CD4-positive, CD25-positive, alpha-beta regulatory T cell (primary cell): ENCODE data around the gene CPA2. TPM values are rescaled to one million over a fixed set of nuclear protein-coding genes. Genes with fewer than 3 reads are reported as not detected.
A peak's percentile ranks its signal among the peaks of the same experiment; 100 is the strongest.
"Not testable (repeated sequence)": the region's sequence is repeated elsewhere in the genome, so short reads cannot be mapped to it uniquely, and the experiment has no call there.

ENCODE experiments used
- ATAC-seq, 2 donors: fragments of 150-1000 bp; cut with Tn5 transposase; one replicate each; pipeline ENCODE4 v1.10.0; 2021; ENCODE audit warnings: low read depth in 2 of 2, moderate number of reproducible peaks in 2 of 2, moderate library complexity in 1 of 2
- DNase-seq, 3 donors: peaks; one replicate each; pipeline versions ENCODE4 v3.0.0 to v3.0.0-alpha.2; 2012 to 2022; ENCODE audit warnings: mixed read lengths in 1 of 3
- H3K27ac ChIP-seq: one replicate; pipeline ENCODE4 v1.7.0; 2013; ENCODE audit warnings: mild to moderate bottlenecking, low read length; ENCODE audit not compliant: insufficient read depth, poor library complexity, severe bottlenecking
- H3K27me3 ChIP-seq: one replicate; pipeline ENCODE4 v1.7.0; 2013; ENCODE audit warnings: low read length; ENCODE audit not compliant: control insufficient read depth, insufficient read depth
- H3K36me3 ChIP-seq: one replicate; pipeline ENCODE4 v1.7.0; 2013; ENCODE audit warnings: mild to moderate bottlenecking, low read length, moderate library complexity; ENCODE audit not compliant: control insufficient read depth, insufficient read depth
- H3K4me1 ChIP-seq: 2 replicates; pipeline ENCODE4 v1.7.0; 2013; ENCODE audit warnings: mild to moderate bottlenecking, low read length; ENCODE audit not compliant: insufficient read depth, control insufficient read depth, poor library complexity, severe bottlenecking
- H3K4me3 ChIP-seq: one replicate; pipeline ENCODE4 v1.7.0; 2013; ENCODE audit warnings: low read depth, mild to moderate bottlenecking, low read length, moderate library complexity
- H3K9me3 ChIP-seq, 2 experiments: 1 replicate in 1 of 2; 2 replicates in 1 of 2; pipeline ENCODE4 v1.7.0; 2013; ENCODE audit warnings: low read length in 2 of 2, mild to moderate bottlenecking in 1 of 2, moderate library complexity in 1 of 2; ENCODE audit not compliant: control insufficient read depth in 2 of 2
- H3K27ac Mint-ChIP-seq, 3 donors: one replicate each; pipeline ENCODE4 v1.8.0; 2020 to 2022; ENCODE audit warnings: mild to moderate bottlenecking in 3 of 3, mixed read lengths in 3 of 3, moderate library complexity in 2 of 3
- H3K27me3 Mint-ChIP-seq: one replicate; pipeline ENCODE4 v1.8.0; 2022; ENCODE audit warnings: mild to moderate bottlenecking, mixed read lengths
- H3K36me3 Mint-ChIP-seq: one replicate; pipeline ENCODE4 v1.8.0; 2020; ENCODE audit warnings: mixed read lengths
- H3K4me1 Mint-ChIP-seq, 4 donors: one replicate each; pipeline ENCODE4 v1.8.0; 2020 to 2022; ENCODE audit warnings: mixed read lengths in 4 of 4, mild to moderate bottlenecking in 1 of 4
- H3K4me3 Mint-ChIP-seq, 4 donors: one replicate each; pipeline ENCODE4 v1.8.0; 2020 to 2022; ENCODE audit warnings: mild to moderate bottlenecking in 4 of 4, mixed read lengths in 4 of 4, moderate library complexity in 3 of 4
- H3K9me3 Mint-ChIP-seq, 7 donors: one replicate each; pipeline ENCODE4 v1.8.0; 2020 to 2022; ENCODE audit warnings: mixed read lengths in 7 of 7, mild to moderate bottlenecking in 3 of 7, moderate library complexity in 2 of 7
- polyA plus RNA-seq, 4 donors: library from polyadenylated mRNA; unstranded; fragments of 300-500 nt; fragmentation: Illumina TruSeq; gene quantifications; one replicate each; pipeline ENCODE4 v1.2.3, GENCODE V29; 2021
- total RNA-seq: library from RNA; stranded (reverse); gene quantifications from one replicate; pipeline ENCODE4 v1.2.3, GENCODE V29; 2022

The CPA2 gene
- total and polyA plus RNA-seq, 5 donors from 2014 or later = not detected

GRCh38 chr7:130303982-130304381 is 37.3 kb downstream of the CPA2 start:
- H3K27ac Mint-ChIP-seq = no peak overlapping the region

GRCh38 chr7:130304878-130305277 is 38.2 kb downstream of the CPA2 start:
- ATAC-seq (no peak), DNase-seq (no peak)
- Mint-ChIP-seq H3K36me3 (no peaks in the 10 kb centered on the region), H3K27ac (no peak overlapping the region), H3K4me1 (no peaks in the 10 kb centered on the region), H3K9me3 (peaks cover 0 to 2% (median 0%) of the 10 kb centered on the region in 7 donors), H3K4me3 (no peak overlapping the region), H3K27me3 (peaks cover 10% of the 10 kb centered on the region)
- Histone ChIP-seq H3K27me3 (peaks cover 5% of the 10 kb centered on the region), H3K4me3 (no peak overlapping the region), H3K36me3 (no peaks in the 10 kb centered on the region), H3K9me3 (no peaks in the 10 kb centered on the region), H3K27ac (no peak overlapping the region), H3K4me1 (no peaks in the 10 kb centered on the region)

More at GRCh38 chr7:130303982-130304381, 37.3 kb downstream of the CPA2 start:
- H3K4me1 Mint-ChIP-seq = no peaks in the 10 kb centered on the region
- no peak overlapping the region for H3K4me3 Mint-ChIP-seq
- Histone ChIP-seq H3K4me3 (no peak overlapping the region), H3K9me3 (no peaks in the 10 kb centered on the region), H3K4me1 (no peaks in the 10 kb centered on the region), H3K27me3 (peaks cover 7% of the 10 kb centered on the region), H3K27ac (no peak overlapping the region), H3K36me3 (no peaks in the 10 kb centered on the region)
- H3K27me3 Mint-ChIP-seq = peaks cover 15% of the 10 kb centered on the region
- H3K36me3 Mint-ChIP-seq = no peaks in the 10 kb centered on the region
- H3K9me3 Mint-ChIP-seq = peaks cover 0 to 2% (median 0%) of the 10 kb centered on the region in 7 donors
- ATAC-seq = no peak
- DNase-seq = no peak

GRCh38 chr7:130305433-130306042 is 38.9 kb downstream of the CPA2 start:
- no peaks in the 10 kb centered on the region for H3K4me1 ChIP-seq
- no peak overlapping the region for H3K27ac ChIP-seq
- no peaks in the 10 kb centered on the region for H3K9me3 ChIP-seq
- Mint-ChIP-seq H3K36me3 (no peaks in the 10 kb centered on the region), H3K27ac (no peak overlapping the region), H3K9me3 (peaks cover 0 to 2% (median 0%) of the 10 kb centered on the region in 7 donors), H3K27me3 (peaks cover 8% of the 10 kb centered on the region), H3K4me1 (no peaks in the 10 kb centered on the region), H3K4me3 (no peak overlapping the region)
- ATAC-seq (no peak), DNase-seq (no peak)
- H3K27me3 ChIP-seq = peaks cover 3% of the 10 kb centered on the region
- no peak overlapping the region for H3K4me3 ChIP-seq
- no peaks in the 10 kb centered on the region for H3K36me3 ChIP-seq

- H3K9me3 Mint-ChIP-seq = peaks cover 0 to 2% (median 0%) of the 10 kb centered on the region in 7 donors
- H3K27me3 Mint-ChIP-seq = peaks cover 7% of the 10 kb centered on the region
- H3K4me3 Mint-ChIP-seq = no peak overlapping the region
- ATAC-seq = no peak
- no peaks in the 10 kb centered on the region for H3K4me1 ChIP-seq
- no peak overlapping the region for H3K27ac ChIP-seq
- no peaks in the 10 kb centered on the region for H3K36me3 Mint-ChIP-seq
- H3K4me1 Mint-ChIP-seq = no peaks in the 10 kb centered on the region
- H3K27ac Mint-ChIP-seq = no peak overlapping the region
- DNase-seq = no peak
- peaks cover 2% of the 10 kb centered on the region for H3K27me3 ChIP-seq
- H3K9me3 ChIP-seq = no peaks in the 10 kb centered on the region
- no peak overlapping the region for H3K4me3 ChIP-seq
- H3K36me3 ChIP-seq = no peaks in the 10 kb centered on the region
Measured at GRCh38 chr7:130309986-130310385, 43.3 kb downstream of the CPA2 start.

- no peaks in the 10 kb centered on the region for H3K9me3 ChIP-seq
- H3K27me3 ChIP-seq = peaks cover 2% of the 10 kb centered on the region
- DNase-seq = no peak
- H3K36me3 ChIP-seq = no peaks in the 10 kb centered on the region
- Mint-ChIP-seq H3K27ac (no peak overlapping the region), H3K9me3 (peaks cover 0 to 2% (median 0%) of the 10 kb centered on the region in 7 donors), H3K27me3 (peaks cover 7% of the 10 kb centered on the region), H3K4me1 (no peaks in the 10 kb centered on the region), H3K4me3 (no peak overlapping the region), H3K36me3 (no peaks in the 10 kb centered on the region)
- no peaks in the 10 kb centered on the region for H3K4me1 ChIP-seq
- H3K27ac ChIP-seq = no peak overlapping the region
- no peak overlapping the region for H3K4me3 ChIP-seq
- no peak for ATAC-seq
Measured at GRCh38 chr7:130314305-130314704, 47.6 kb downstream of the CPA2 start.

- no peak for DNase-seq
- Mint-ChIP-seq H3K4me1 (no peaks in the 10 kb centered on the region), H3K4me3 (no peak overlapping the region), H3K27ac (no peak overlapping the region), H3K27me3 (no peaks in the 10 kb centered on the region), H3K9me3 (peaks cover 0 to 1% (median 0%) of the 10 kb centered on the region in 7 donors), H3K36me3 (no peaks in the 10 kb centered on the region)
- Histone ChIP-seq H3K27me3 (no peaks in the 10 kb centered on the region), H3K4me3 (no peak overlapping the region), H3K27ac (no peak overlapping the region), H3K4me1 (no peaks in the 10 kb centered on the region), H3K36me3 (no peaks in the 10 kb centered on the region), H3K9me3 (no peaks in the 10 kb centered on the region)
- ATAC-seq = no peak
Measured at GRCh38 chr7:130319541-130319940, 52.9 kb downstream of the CPA2 start.

GRCh38 chr7:130321542-130322229 is 55.0 kb downstream of the CPA2 start:
- H3K27me3 Mint-ChIP-seq, ATAC-seq, H3K27me3 ChIP-seq: not testable (repeated sequence)

GRCh38 chr7:130322615-130323014 is 56.0 kb downstream of the CPA2 start:
- H3K27ac Mint-ChIP-seq = peak overlapping the region in 1 of 3 donors; percentile 51
- Histone ChIP-seq H3K27me3 (no peaks in the 10 kb centered on the region), H3K4me1 (no peaks in the 10 kb centered on the region), H3K4me3 (no peak overlapping the region), H3K36me3 (no peaks in the 10 kb centered on the region), H3K9me3 (no peaks in the 10 kb centered on the region), H3K27ac (no peak overlapping the region)
- peaks cover 0 to 1% (median 0%) of the 10 kb centered on the region in 7 donors for H3K9me3 Mint-ChIP-seq
- H3K36me3 Mint-ChIP-seq = no peaks in the 10 kb centered on the region
- ATAC-seq = no peak
- no peak overlapping the region for H3K4me3 Mint-ChIP-seq
- H3K4me1 Mint-ChIP-seq = no peaks in the 10 kb centered on the region
- DNase-seq = no peak
- no peaks in the 10 kb centered on the region for H3K27me3 Mint-ChIP-seq

More at GRCh38 chr7:130321542-130322229, 55.0 kb downstream of the CPA2 start:
- H3K36me3 Mint-ChIP-seq, H3K36me3 ChIP-seq, H3K9me3 ChIP-seq, H3K4me1 Mint-ChIP-seq, H3K4me3 ChIP-seq, H3K4me1 ChIP-seq, H3K27ac ChIP-seq, H3K9me3 Mint-ChIP-seq, DNase-seq, H3K27ac Mint-ChIP-seq: not testable (repeated sequence)
- peak overlapping the region in 1 of 4 donors; percentile 63 for H3K4me3 Mint-ChIP-seq
